GM10248 (cell line): Measurements from ENCODE around the gene KIF26B.

Source experiments
- CTCF ChIA-PET: fragments of 300-600 bp; sonication (Branson Sonifier 250); formaldehyde crosslinking; extraction: SDS; loops from one replicate; lab custom pipeline; 2021; ENCODE audit warnings: antibody characterized with exemption; lab: Yijun Ruan, JAX
- POLR2A ChIA-PET: fragments of 350-650 bp; sonication (Branson Sonifier 250); formaldehyde crosslinking; extraction: SDS; loops from one replicate; lab custom pipeline; 2020; ENCODE audit warnings: antibody characterized with exemption; lab: Yijun Ruan, JAX
- DNase-seq: peaks from one replicate; pipeline ENCODE4 v3.0.0; 2012; ENCODE audit errors: extremely low spot score
- CTCF ChIP-seq: IDR thresholded peaks from 2 replicates; pipeline ENCODE4 v1.5.1; 2012; ENCODE audit warnings: mild to moderate bottlenecking, low read depth; ENCODE audit errors: extremely low read depth, missing control alignments, control extremely low read depth

The KIF26B gene

DNA sequence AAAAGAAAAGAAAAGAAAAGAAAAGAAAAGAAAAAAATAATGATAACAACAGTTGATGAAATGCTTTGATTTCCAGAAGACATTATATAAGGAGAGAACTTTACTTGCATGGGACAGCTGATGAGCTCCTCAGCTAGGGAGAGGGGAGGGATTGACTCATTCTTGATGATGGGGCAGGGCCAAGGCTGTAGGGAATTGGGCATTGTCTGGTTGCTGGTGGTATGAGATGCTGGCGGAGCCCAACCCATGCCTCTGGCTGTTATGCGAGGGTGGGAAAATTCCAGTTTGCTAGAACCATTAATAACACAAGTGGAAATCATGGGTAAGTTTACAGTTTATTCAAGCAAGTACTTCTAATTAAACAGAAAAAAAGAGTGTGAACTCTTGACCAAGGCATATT lies 36.0 kb upstream of the KIF26B start:
- CTCF ChIA-PET, result no interaction called here
- POLR2A ChIA-PET, result no interaction called here
- TF ChIP-seq CTCF, result no peak

GRCh38 chr1:245121523-245121922 lies 33.3 kb upstream of the KIF26B start:
- ChIA-PET POLR2A (no interaction called here), CTCF (interaction anchor here (1.2 kb wide), 1 partner anchor 19 kb away, joined by 4 read pairs; no protein-coding TSS in a partner anchor)
- TF ChIP-seq CTCF, result no peak
- no peak for DNase-seq

More for the DNA sequence above, 36.0 kb upstream of the KIF26B start:
- no peak for DNase-seq

- ChIA-PET POLR2A (no interaction called here), CTCF (no interaction called here)
- no peak for DNase-seq
- TF ChIP-seq CTCF, result no peak
Measured at GRCh38 chr1:245124241-245124640, 30.5 kb upstream of the KIF26B start.

GRCh38 chr1:245124644-245125043 lies 30.1 kb upstream of the KIF26B start:
- DNase-seq, result no peak
- no peak for TF ChIP-seq CTCF
- CTCF ChIA-PET, result no interaction called here
- POLR2A ChIA-PET, result no interaction called here

DNA sequence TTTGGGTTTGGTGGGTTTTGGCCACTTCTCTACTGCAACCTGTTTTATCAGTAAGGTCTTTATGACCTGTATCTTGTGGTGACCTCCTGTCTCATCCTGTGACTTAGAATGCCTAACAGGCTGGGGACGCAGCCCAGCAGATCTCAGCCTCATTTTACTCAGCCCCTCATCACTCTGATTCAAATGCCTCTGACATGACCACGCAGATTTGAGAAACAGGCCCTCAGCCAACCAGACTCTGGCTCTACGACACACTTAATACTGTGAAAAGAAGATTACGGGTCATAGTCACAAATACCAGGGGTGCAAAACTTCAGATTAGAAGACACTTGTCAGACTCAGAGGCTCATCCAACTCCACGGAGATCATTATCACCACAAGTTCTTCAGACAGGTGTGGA lies 28.3 kb upstream of the KIF26B start:
- ChIA-PET CTCF (no interaction called here), POLR2A (no interaction called here)
- DNase-seq, result no peak
- TF ChIP-seq CTCF, result no peak

DNA sequence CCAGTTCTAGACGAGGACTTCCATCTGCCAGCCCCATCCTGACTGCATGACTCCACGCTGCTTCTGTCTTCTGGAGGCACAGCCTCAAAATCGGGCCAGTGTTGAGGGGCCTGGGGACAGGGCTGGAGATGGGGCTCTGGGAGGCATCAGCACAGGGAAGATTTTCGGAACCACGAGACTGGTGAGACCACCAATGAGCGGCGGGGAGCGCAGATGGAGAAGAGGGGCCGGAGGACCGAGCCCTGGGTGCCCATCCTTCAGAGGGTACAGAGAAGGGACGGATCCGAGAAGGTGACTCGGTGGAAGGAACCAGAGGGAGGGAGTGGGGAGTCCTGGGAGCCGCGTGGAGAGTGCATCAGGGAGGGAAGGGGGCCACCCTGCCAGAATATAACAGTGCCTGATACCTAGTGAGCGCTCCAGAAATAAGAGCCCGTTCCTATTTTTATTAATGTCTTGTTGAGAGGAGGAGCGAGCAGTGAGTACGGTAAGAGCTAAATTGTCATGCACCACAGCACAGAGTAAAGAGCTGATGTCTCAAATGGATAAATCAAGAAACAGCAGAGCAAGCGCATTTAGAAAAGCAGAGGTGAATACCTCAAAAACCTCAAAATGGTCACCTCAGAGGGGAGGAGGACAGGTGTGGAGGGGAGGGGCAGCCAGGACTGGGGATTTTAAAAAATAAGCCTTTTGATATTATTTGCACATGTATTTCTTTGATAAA lies 26.2 kb upstream of the KIF26B start:
- no peak for TF ChIP-seq CTCF
- DNase-seq, result no peak
- ChIA-PET CTCF (no interaction called here), POLR2A (no interaction called here)
